HG02678 (cell line): ENCODE data around the gene RAD23A.
"Not testable (repeated sequence)": the region's sequence is repeated elsewhere in the genome, so short reads cannot be mapped to it uniquely, and the experiment has no call there.

Source experiments
- ATAC-seq: cut with Tn5 transposase; IDR thresholded peaks from one replicate; pipeline ENCODE4 v1.9.1; 2021; ENCODE audit warnings: mild to moderate bottlenecking, moderate library complexity; ENCODE audit not compliant: unreplicated experiment

Gene RAD23A

GRCh38 chr19:12937927-12938778 is 7.5 kb upstream of the RAD23A start, which contains the start of gene CALR:
Gene CALR, plus strand, starts transcription at chr19:12938609. Its CDS starts 71 bp downstream, at chr19:12938680.
- peak; percentile 88 for ATAC-seq

- ATAC-seq, result no peak
Measured at GRCh38 chr19:12938779-12939601, 6.7 kb upstream of the RAD23A start.

GRCh38 chr19:12939975-12940423 is 5.7 kb upstream of the RAD23A start:
- ATAC-seq, result no peak

GRCh38 chr19:12940897-12941296 is 4.8 kb upstream of the RAD23A start:
- no peak for ATAC-seq

GRCh38 chr19:12943437-12944044 is 2.1 kb upstream of the RAD23A start:
- no peak for ATAC-seq

- ATAC-seq, result no peak
Measured at GRCh38 chr19:12944104-12944674, 1.5 kb upstream of the RAD23A start.

- peak; percentile 35 for ATAC-seq
Measured at GRCh38 chr19:12946092-12946721, 545 bp downstream of the RAD23A start.

GRCh38 chr19:12946731-12947496 is 1.3 kb downstream of the RAD23A start:
- no peak for ATAC-seq

GRCh38 chr19:12947702-12948611 is 2.3 kb downstream of the RAD23A start:
- no peak for ATAC-seq

GRCh38 chr19:12948612-12949362 is 3.1 kb downstream of the RAD23A start:
- ATAC-seq, result no peak

- ATAC-seq, result no peak
Measured at GRCh38 chr19:12949363-12950283, 4.0 kb downstream of the RAD23A start.

GRCh38 chr19:12952050-12952449 is 6.4 kb downstream of the RAD23A start:
- ATAC-seq, result not testable (repeated sequence)

GRCh38 chr19:12952488-12953137 is 7.0 kb downstream of the RAD23A start:
- ATAC-seq, result no peak

- no peak for ATAC-seq
Measured at GRCh38 chr19:12953138-12953798, 7.6 kb downstream of the RAD23A start.

- no peak for ATAC-seq
Measured at GRCh38 chr19:12953799-12954611, 8.3 kb downstream of the RAD23A start.
